Stomach (tissue), 9 donors: Measurements from ENCODE around the gene DPP6. TPM values are rescaled to one million over a fixed set of nuclear protein-coding genes. Genes with fewer than 3 reads are reported as not detected.
A peak's percentile ranks its signal among the peaks of the same experiment; 100 is the strongest.

Experiments
- DNase-seq, 2 donors: peaks; one replicate each; pipeline versions ENCODE4 v3.0.0 to v3.0.0-alpha.2; 2013 to 2019
- H3K27ac ChIP-seq, 5 donors: fragments of 200-600 bp in 4 of 5; sonication (generic) in 4 of 5; one replicate each; pipeline ENCODE4 v1.5.1; 2013 to 2019; ENCODE audit warnings: mild to moderate bottlenecking in 1 of 5, moderate library complexity in 1 of 5
- H3K27me3 ChIP-seq, 3 donors: fragments of 200-600 bp; sonication (generic); one replicate each; pipeline ENCODE4 v1.5.1; 2017 to 2019; ENCODE audit warnings: mixed run types in 1 of 3
- H3K36me3 ChIP-seq, 4 donors: fragments of 200-600 bp; sonication (generic); 1 replicate in 3 of 4; 2 replicates in 1 of 4; pipeline ENCODE4 v1.5.1; 2016 to 2019
- H3K4me1 ChIP-seq, 4 donors: fragments of 200-600 bp; sonication (generic); one replicate each; pipeline ENCODE4 v1.5.1; 2016 to 2019
- H3K4me3 ChIP-seq, 4 donors: fragments of 200-600 bp; sonication (generic) in 3 of 4; one replicate each; pipeline ENCODE4 v1.5.1; 2016 to 2019; ENCODE audit warnings: mild to moderate bottlenecking in 1 of 4
- H3K9me3 ChIP-seq, 4 donors: fragments of 200-600 bp; sonication (generic); one replicate each; pipeline ENCODE4 v1.5.1; 2016 to 2019
- CTCF ChIP-seq, 7 experiments: fragments of 450-650 bp in 4 of 7; fragments of 200-600 bp in 3 of 7; sonication (generic) in 3 of 7; IDR thresholded peaks; one replicate each; pipeline ENCODE4 v1.5.1; 2016 to 2019; ENCODE audit warnings: antibody characterized with exemption in 7 of 7, control low read depth in 2 of 7, mild to moderate bottlenecking in 1 of 7
- EP300 ChIP-seq: sonication (generic); formaldehyde crosslinking; IDR thresholded peaks from one replicate; pipeline ENCODE4 v1.6.1; 2017; ENCODE audit warnings: antibody characterized with exemption
- POLR2A ChIP-seq, 4 donors: fragments of 450-650 bp; IDR thresholded peaks; one replicate each; pipeline ENCODE4 v1.6.1; 2016; ENCODE audit warnings: antibody characterized with exemption in 4 of 4, control low read depth in 2 of 4, mild to moderate bottlenecking in 1 of 4, moderate library complexity in 1 of 4
- POLR2AphosphoS5 ChIP-seq, 3 donors: sonication (generic); formaldehyde crosslinking; IDR thresholded peaks; one replicate each; pipeline ENCODE4 v1.6.1; 2016; ENCODE audit warnings: antibody characterized with exemption in 3 of 3
- WGBS, 5 donors: extraction: QIAGEN DNeasy Blood & Tissue Kit in 3 of 5; methylation state at CpG; one replicate each; pipeline versions ENCODE4 v1.1.5 to v1.1.7; 2013 to 2018; 5-methylcytosine and 5-hydroxymethylcytosine counted together
- intact Hi-C: fragments of 100-400 bp; cut with DNase I; formaldehyde crosslinking; loops from one replicate; pipeline ENCODE4 v1.15.1; 2023; ENCODE audit warnings: low total_unique reads
- polyA plus RNA-seq, 3 donors: library from polyadenylated mRNA; stranded (reverse); fragments of 200-250 nt; gene quantifications; one replicate each; pipeline ENCODE4 v1.2.3, GENCODE V29; 2013
- total RNA-seq, 5 donors: library from RNA; depleted of rRNA; stranded (reverse); fragments of >200 nt; gene quantifications; one replicate each; pipeline versions ENCODE4 v1.1.0 to v1.2.3, GENCODE V29; 2014 to 2016
- donor health status: healthy with polysubstance abuse.
- donor health status: Bipolar disorder and iron deficiency.
- donor health status: healthy.

Gene DPP6
- total and polyA plus RNA-seq, 8 donors: 0.15 to 29.8 (median 4.9) TPM

- TF ChIP-seq CTCF (IDR thresholded peaks at IDR 0.05) (no peak), POLR2A (IDR thresholded peaks at IDR 0.05) (no peak), EP300 (no peak), POLR2AphosphoS5 (IDR thresholded peaks at IDR 0.05) (no peak)
- Histone ChIP-seq H3K27me3 (no peaks in the 10 kb centered on the region), H3K9me3 (no peaks in the 10 kb centered on the region), H3K4me1 (no peaks in the 10 kb centered on the region), H3K27ac (no peak overlapping the region), H3K36me3 (no peaks in the 10 kb centered on the region), H3K4me3 (no peak overlapping the region)
- intact Hi-C loops: no loop called here
- DNase-seq: no peak
- 86 to 92% (median 89%) methylated on average over 8 of the region's 8 CpGs for WGBS, 5 donors
Measured at GRCh38 chr7:154406312-154406711, 354.1 kb downstream of the DPP6 start.

GRCh38 chr7:154409703-154410311, 357.6 kb downstream of the DPP6 start:
- intact Hi-C loops: no loop called here
- H3K27me3 ChIP-seq: no peaks in the 10 kb centered on the region
- TF ChIP-seq POLR2A (IDR thresholded peaks at IDR 0.05) (no peak), POLR2AphosphoS5 (IDR thresholded peaks at IDR 0.05) (no peak), EP300 (no peak), CTCF (IDR thresholded peaks at IDR 0.05) (no peak)
- H3K4me3 ChIP-seq: no peak overlapping the region
- peak in 1 of 2 donors; percentile 68 for DNase-seq
- H3K4me1 ChIP-seq: no peaks in the 10 kb centered on the region
- H3K36me3 ChIP-seq: no peaks in the 10 kb centered on the region
- H3K27ac ChIP-seq: no peak overlapping the region
- H3K9me3 ChIP-seq: no peaks in the 10 kb centered on the region
- WGBS, 5 donors: 36 to 48% (median 41%) methylated on average over 5 of the region's 5 CpGs

GRCh38 chr7:154412105-154412504, 359.9 kb downstream of the DPP6 start:
- TF ChIP-seq POLR2AphosphoS5 (IDR thresholded peaks at IDR 0.05): no peak
- TF ChIP-seq POLR2A (IDR thresholded peaks at IDR 0.05): no peak
- no peak for TF ChIP-seq EP300
- TF ChIP-seq CTCF (IDR thresholded peaks at IDR 0.05): no peak
- 68 to 76% (median 70%) methylated on average over 2 of the region's 2 CpGs for WGBS, 5 donors
- H3K27ac ChIP-seq: no peak overlapping the region
- H3K36me3 ChIP-seq: no peaks in the 10 kb centered on the region
- no peak for DNase-seq
- no peaks in the 10 kb centered on the region for H3K4me1 ChIP-seq
- intact Hi-C loops: no loop called here
- H3K9me3 ChIP-seq: no peaks in the 10 kb centered on the region
- no peak overlapping the region for H3K4me3 ChIP-seq
- H3K27me3 ChIP-seq: no peaks in the 10 kb centered on the region

- no peaks in the 10 kb centered on the region for H3K4me1 ChIP-seq
- H3K9me3 ChIP-seq: no peaks in the 10 kb centered on the region
- no peak overlapping the region for H3K27ac ChIP-seq
- whole genome bisulfite sequencing, 5 donors: 81 to 90% (median 82%) methylated on average over 6 of the region's 6 CpGs
- no peak for TF ChIP-seq POLR2A (IDR thresholded peaks at IDR 0.05)
- no peak for TF ChIP-seq CTCF (IDR thresholded peaks at IDR 0.05)
- no peak for TF ChIP-seq EP300
- no peak for TF ChIP-seq POLR2AphosphoS5 (IDR thresholded peaks at IDR 0.05)
- intact Hi-C loops: no loop called here
- no peaks in the 10 kb centered on the region for H3K36me3 ChIP-seq
- DNase-seq: no peak
- H3K4me3 ChIP-seq: no peak overlapping the region
- no peaks in the 10 kb centered on the region for H3K27me3 ChIP-seq
Measured at GRCh38 chr7:154415709-154416399, 363.7 kb downstream of the DPP6 start.
